GM23338 (cell line): Measurements from ENCODE around the gene ASRGL1. TPM values are rescaled to one million over a fixed set of nuclear protein-coding genes. Genes with fewer than 3 reads are reported as not detected.

Experiments used
- ATAC-seq: fragments of 200-7000 bp; cut with Tn5 transposase; 3 replicates; pipeline ENCODE4 v1.9.1; 2020
- DNase-seq: peaks from one replicate; pipeline ENCODE4 v3.0.0-alpha.2; 2015; ENCODE audit warnings: low spot score
- H2AFZ ChIP-seq: fragments of 200-600 bp; sonication (generic); 2 replicates; pipeline ENCODE4 v1.8.0; 2016; ENCODE audit warnings: antibody characterized with exemption, mild to moderate bottlenecking, moderate library complexity
- H3F3A ChIP-seq: fragments of 200-600 bp; sonication (generic); replicated peaks from 2 replicates; pipeline ENCODE4 v1.8.0; 2017; ENCODE audit warnings: antibody characterized with exemption, mixed run types, low read depth
- H3K27ac ChIP-seq: fragments of 200-600 bp; sonication (generic); 2 replicates; pipeline ENCODE4 v1.6.1; 2016; ENCODE audit warnings: low read depth
- H3K27me3 ChIP-seq: fragments of 200-600 bp; sonication (generic); 2 replicates; pipeline ENCODE4 v1.8.0; 2016; ENCODE audit warnings: mild to moderate bottlenecking, mixed run types, moderate library complexity; ENCODE audit not compliant: insufficient read depth
- H3K36me3 ChIP-seq: fragments of 200-600 bp; sonication (generic); 2 replicates; pipeline ENCODE4 v1.8.0; 2016; ENCODE audit warnings: mild to moderate bottlenecking; ENCODE audit not compliant: insufficient read depth
- H3K4me1 ChIP-seq: fragments of 200-600 bp; sonication (generic); 2 replicates; pipeline ENCODE4 v1.8.0; 2016; ENCODE audit warnings: mild to moderate bottlenecking, moderate library complexity; ENCODE audit not compliant: insufficient read depth
- H3K4me2 ChIP-seq: fragments of 200-600 bp; sonication (generic); 2 replicates; pipeline ENCODE4 v1.7.1; 2017; ENCODE audit warnings: mixed run types
- H3K4me3 ChIP-seq: fragments of 200-600 bp; sonication (generic); 2 replicates; pipeline ENCODE4 v1.6.1; 2016; ENCODE audit warnings: mixed run types
- H3K79me2 ChIP-seq: fragments of 200-600 bp; sonication (generic); replicated peaks from 2 replicates; pipeline ENCODE4 v1.8.0; 2017; ENCODE audit warnings: mild to moderate bottlenecking; ENCODE audit not compliant: insufficient read depth
- H3K9me2 ChIP-seq: fragments of 200-600 bp; sonication (generic); 2 replicates; pipeline ENCODE4 v1.8.0; 2017; ENCODE audit not compliant: insufficient read depth
- H4K20me1 ChIP-seq: fragments of 200-600 bp; sonication (generic); replicated peaks from 2 replicates; pipeline ENCODE4 v1.8.0; 2017; ENCODE audit warnings: mild to moderate bottlenecking; ENCODE audit not compliant: insufficient read depth
- H3K27ac Mint-ChIP-seq: 2 replicates; pipeline ENCODE4 v1.8.0; 2020; ENCODE audit warnings: inconsistent platforms, mild to moderate bottlenecking, moderate library complexity, mixed read lengths
- H3K27me3 Mint-ChIP-seq: 3 replicates; pipeline ENCODE4 v1.8.0; 2022; ENCODE audit warnings: low read depth, mild to moderate bottlenecking, moderate library complexity, mixed read lengths, inconsistent platforms; ENCODE audit not compliant: insufficient read depth, poor library complexity
- H3K36me3 Mint-ChIP-seq: 3 replicates; pipeline ENCODE4 v1.8.0; 2021; ENCODE audit warnings: low read depth, mild to moderate bottlenecking, inconsistent platforms, moderate library complexity, mixed read lengths
- H3K4me1 Mint-ChIP-seq: 3 replicates; pipeline ENCODE4 v1.8.0; 2020; ENCODE audit warnings: mild to moderate bottlenecking, inconsistent platforms, mixed read lengths
- H3K4me3 Mint-ChIP-seq: 3 replicates; pipeline ENCODE4 v1.8.0; 2021; ENCODE audit warnings: moderate library complexity, mild to moderate bottlenecking, inconsistent platforms, mixed read lengths
- H3K9me3 Mint-ChIP-seq: 3 replicates; pipeline ENCODE4 v1.8.0; 2020; ENCODE audit warnings: moderate library complexity, mild to moderate bottlenecking, inconsistent platforms, mixed read lengths
- CTCF ChIP-seq, 2 experiments: fragments of 200-600 bp in 1 of 2; sonication (generic) in 1 of 2; conservative IDR thresholded peaks; 2 replicates each; pipeline versions ENCODE4 v1.5.1 to v1.6.1; 2016 to 2017; ENCODE audit warnings: antibody characterized with exemption in 2 of 2, low read depth in 2 of 2, mild to moderate bottlenecking in 2 of 2, moderate library complexity in 1 of 2
- ETS1 ChIP-seq: IDR thresholded peaks from 2 replicates; pipeline ENCODE4 v1.6.1; 2016; ENCODE audit warnings: antibody characterized with exemption
- EZH2 ChIP-seq: fragments of 200-600 bp; sonication (generic); IDR thresholded peaks from one replicate; pipeline ENCODE4 v1.8.0; 2017; ENCODE audit warnings: antibody characterized with exemption, mild to moderate bottlenecking, low read depth; ENCODE audit not compliant: unreplicated experiment
- EZH2phosphoT487 ChIP-seq: fragments of 200-600 bp; sonication (generic); IDR thresholded peaks from one replicate; pipeline ENCODE4 v1.8.1; 2018; ENCODE audit warnings: antibody characterized with exemption; ENCODE audit not compliant: unreplicated experiment
- NANOG ChIP-seq: IDR thresholded peaks from 2 replicates; pipeline ENCODE4 v1.6.1; 2016; ENCODE audit warnings: antibody characterized with exemption, borderline replicate concordance
- ZNF331 ChIP-seq: fragments of 250-450 bp; sonication (Bioruptor Pico); IDR thresholded peaks from 2 replicates; pipeline ENCODE4 v1.5.0; 2020; ENCODE audit warnings: low read depth, mild to moderate bottlenecking, moderate library complexity
- ZNF462 ChIP-seq: fragments of 250-450 bp; sonication (Bioruptor Pico); IDR thresholded peaks from 2 replicates; pipeline ENCODE4 v1.5.0; 2020; ENCODE audit warnings: mild to moderate bottlenecking, moderate library complexity
- polyA plus RNA-seq: library from polyadenylated mRNA; unstranded; fragments of >200 nt; fragmentation: Nextera tagmentation; extraction: Ambion mirVana; gene quantifications from 2 replicates; pipeline ENCODE4 v1.2.1, GENCODE V29; 2016
- total RNA-seq: library from RNA; depleted of rRNA; stranded (reverse); fragments of >200 nt; shearing (Covaris generic); gene quantifications from 2 replicates; pipeline ENCODE4 v1.2.3, GENCODE V29; 2014

ASRGL1 gene
- total and polyA plus RNA-seq, 2 experiments from 2014 or later: 32.9 to 50.3 TPM

GRCh38 chr11:62353841-62354240 lies 16.6 kb downstream of the ASRGL1 start:
- ATAC-seq: no peak

More at GRCh38 chr11:62353841-62354240, 16.6 kb downstream of the ASRGL1 start:
- H3K36me3 Mint-ChIP-seq: peaks cover 13% of the 10 kb centered on the region; the same call in 2 of the 3 replicates
- Histone ChIP-seq H3K36me3 (peaks cover 4% of the 10 kb centered on the region; the same call in 1 of the 2 replicates), H3K4me2 (no peak overlapping the region), H2AFZ (no peak overlapping the region), H4K20me1 (no peaks in the 10 kb centered on the region), H3K79me2 (peaks cover 22% of the 10 kb centered on the region), H3K27ac (no peak overlapping the region), H3F3A (no peaks in the 10 kb centered on the region), H3K4me3 (no peak overlapping the region), H3K4me1 (peaks cover 31% of the 10 kb centered on the region), H3K9me2 (no peaks in the 10 kb centered on the region), H3K27me3 (no peaks in the 10 kb centered on the region)
- no peak overlapping the region for H3K27ac Mint-ChIP-seq
- H3K27me3 Mint-ChIP-seq: peaks cover under 1% of the 10 kb centered on the region
- TF ChIP-seq ZNF462 (CRISPR knock-in tag): no peak
- no peak for TF ChIP-seq ETS1
- no peak for TF ChIP-seq EZH2
- TF ChIP-seq CTCF (conservative IDR thresholded peaks at IDR 0.05; ENCODE audit: low read depth in 2 of 2): no peak
- TF ChIP-seq EZH2phosphoT487: no peak
- TF ChIP-seq NANOG: no peak
- no peak for TF ChIP-seq ZNF331 (CRISPR knock-in tag)
- no peaks in the 10 kb centered on the region for H3K9me3 Mint-ChIP-seq
- H3K4me1 Mint-ChIP-seq: peaks cover 34% of the 10 kb centered on the region
- no peak for DNase-seq
- no peak overlapping the region for H3K4me3 Mint-ChIP-seq
